Measurements from ENCODE around the gene TBC1D7. TPM values are rescaled to one million over a fixed set of nuclear protein-coding genes. Genes with fewer than 3 reads are reported as not detected.

Gene TBC1D7
- total and polyA plus RNA-seq, 10 of the 15 experiments (the other 5 are each of a cell fraction or from before 2014, with no cell fraction given): 20.1 to 65.9 (median 31.3) TPM

- no peak for TF ChIP-seq ZBTB4 (CRISPR knock-in tag; IDR thresholded peaks at IDR 0.05)
Measured at GRCh38 chr6:13367396-13367795, 39.1 kb upstream of the TBC1D7 start (continued).

GRCh38 chr6:13365320-13365719, 37.0 kb upstream of the TBC1D7 start:
- Histone ChIP-seq H3K27ac (ENCODE audit: control insufficient read depth, insufficient read depth) (no peak overlapping the region), H3K9ac (ENCODE audit: control insufficient read depth, insufficient read depth, low read length) (no peak overlapping the region), H3K36me3 (ENCODE audit: control insufficient read depth in 2 of 2, insufficient read depth in 2 of 2, low read length in 1 of 2) (peaks cover 14 to 20% of the 10 kb centered on the region in 2 experiments), H3K79me2 (ENCODE audit: control insufficient read depth, insufficient read depth, low read length) (no peaks in the 10 kb centered on the region), H3K4me2 (ENCODE audit: control insufficient read depth, insufficient read depth) (no peak overlapping the region), H2AFZ (ENCODE audit: control insufficient read depth, low read depth, low read length) (no peak overlapping the region), H3K4me3 (no peak overlapping the region), H3K4me1 (ENCODE audit: control insufficient read depth, insufficient read depth, low read length) (no peaks in the 10 kb centered on the region; the same call in 1 of the 2 replicates), H3K27me3 (replicated peaks in 1 of 2; ENCODE audit: control insufficient read depth in 2 of 2, insufficient read depth in 2 of 2, low read length in 1 of 2) (no peaks in the 10 kb centered on the region), H3K9me3 (replicated peaks; ENCODE audit: control insufficient read depth, insufficient read depth, low read length) (no peaks in the 10 kb centered on the region), H4K20me1 (ENCODE audit: control insufficient read depth, insufficient read depth) (no peaks in the 10 kb centered on the region)
- intact Hi-C loops (cut with micrococcal nuclease; ENCODE audit: unreplicated experiment) (no loop called here), in situ Hi-C loops (cut with MboI) (no loop called here)
- ChIA-PET RAD21 (ENCODE audit: unreplicated experiment) (no interaction called here), CTCF (no interaction called here), POLR2A (no interaction called here), SMC1A (ENCODE audit: uncharacterized antibody, unreplicated experiment) (no interaction called here)
- FAIRE-seq (no peak), DNase-seq (ENCODE audit: low read depth, low spot score) (no peak), ATAC-seq (no peak)
- no TSS peak for BruUV-seq (replicated peaks)
- TF ChIP-seq POLR2AphosphoS5 (IDR thresholded peaks at IDR 0.05; ENCODE audit: low read length) (no peak), NBN (IDR thresholded peaks at IDR 0.05) (no peak), ZBTB4 (CRISPR knock-in tag; IDR thresholded peaks at IDR 0.05) (no peak), TCF3 (IDR thresholded peaks at IDR 0.05; ENCODE audit: borderline replicate concordance, insufficient read depth, low read depth, low read length) (no peak), BACH1 (IDR thresholded peaks at IDR 0.05; ENCODE audit: borderline replicate concordance) (no peak), DPF2 (IDR thresholded peaks at IDR 0.05) (no peak), KLF5 (IDR thresholded peaks at IDR 0.05; ENCODE audit: partially characterized antibody) (no peak), NFXL1 (IDR thresholded peaks at IDR 0.05; ENCODE audit: borderline replicate concordance) (no peak)
- TF ChIP-seq, protein P1, sequence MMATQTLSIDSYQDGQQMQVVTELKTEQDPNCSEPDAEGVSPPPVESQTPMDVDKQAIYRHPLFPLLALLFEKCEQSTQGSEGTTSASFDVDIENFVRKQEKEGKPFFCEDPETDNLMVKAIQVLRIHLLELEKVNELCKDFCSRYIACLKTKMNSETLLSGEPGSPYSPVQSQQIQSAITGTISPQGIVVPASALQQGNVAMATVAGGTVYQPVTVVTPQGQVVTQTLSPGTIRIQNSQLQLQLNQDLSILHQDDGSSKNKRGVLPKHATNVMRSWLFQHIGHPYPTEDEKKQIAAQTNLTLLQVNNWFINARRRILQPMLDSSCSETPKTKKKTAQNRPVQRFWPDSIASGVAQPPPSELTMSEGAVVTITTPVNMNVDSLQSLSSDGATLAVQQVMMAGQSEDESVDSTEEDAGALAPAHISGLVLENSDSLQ (IDR thresholded peaks at IDR 0.05): no peak
- TF ChIP-seq, protein P2, sequence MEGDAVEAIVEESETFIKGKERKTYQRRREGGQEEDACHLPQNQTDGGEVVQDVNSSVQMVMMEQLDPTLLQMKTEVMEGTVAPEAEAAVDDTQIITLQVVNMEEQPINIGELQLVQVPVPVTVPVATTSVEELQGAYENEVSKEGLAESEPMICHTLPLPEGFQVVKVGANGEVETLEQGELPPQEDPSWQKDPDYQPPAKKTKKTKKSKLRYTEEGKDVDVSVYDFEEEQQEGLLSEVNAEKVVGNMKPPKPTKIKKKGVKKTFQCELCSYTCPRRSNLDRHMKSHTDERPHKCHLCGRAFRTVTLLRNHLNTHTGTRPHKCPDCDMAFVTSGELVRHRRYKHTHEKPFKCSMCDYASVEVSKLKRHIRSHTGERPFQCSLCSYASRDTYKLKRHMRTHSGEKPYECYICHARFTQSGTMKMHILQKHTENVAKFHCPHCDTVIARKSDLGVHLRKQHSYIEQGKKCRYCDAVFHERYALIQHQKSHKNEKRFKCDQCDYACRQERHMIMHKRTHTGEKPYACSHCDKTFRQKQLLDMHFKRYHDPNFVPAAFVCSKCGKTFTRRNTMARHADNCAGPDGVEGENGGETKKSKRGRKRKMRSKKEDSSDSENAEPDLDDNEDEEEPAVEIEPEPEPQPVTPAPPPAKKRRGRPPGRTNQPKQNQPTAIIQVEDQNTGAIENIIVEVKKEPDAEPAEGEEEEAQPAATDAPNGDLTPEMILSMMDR (IDR thresholded peaks at IDR 0.05 in 2 of 3, conservative IDR thresholded peaks at IDR 0.05 in 1 of 3; ENCODE audit: control insufficient read depth in 2 of 3, extremely low read depth in 1 of 3, insufficient read depth in 1 of 3, low read depth in 3 of 3, low read length in 3 of 3): no peak
- WGBS (ENCODE audit: insufficient coverage, insufficient replicate concordance, low lambda C conversion rate, missing lambda C conversion rate): 98% methylated on average over 37 of the region's 39 CpGs

All from GM12878 (cell line).